ENCODE results near the gene GDF9.
"Not testable (repeated sequence)": the region's sequence is repeated elsewhere in the genome, so short reads cannot be mapped to it uniquely, and the experiment has no call there.

GDF9 gene

GRCh38 chr5:132871459-132872284 is 5.4 kb upstream of the GDF9 start:
- DNase-seq = no peak

GRCh38 chr5:132870801-132871200 is 4.5 kb upstream of the GDF9 start:
- no peak for DNase-seq

GRCh38 chr5:132868754-132869153 is 2.5 kb upstream of the GDF9 start:
- no peak for DNase-seq

GRCh38 chr5:132867046-132867451 is 780 bp upstream of the GDF9 start:
- DNase-seq = no peak

GRCh38 chr5:132865668-132866341 is 464 bp downstream of the GDF9 start:
- DNase-seq = no peak

GRCh38 chr5:132860742-132861141 is 5.5 kb downstream of the GDF9 start:
- no peak for DNase-seq

GRCh38 chr5:132859889-132860437 is 6.3 kb downstream of the GDF9 start:
- no peak for DNase-seq

- DNase-seq = no peak
Observed at GRCh38 chr5:132856011-132856410, 10.3 kb downstream of the GDF9 start.

GRCh38 chr5:132854992-132855391 is 11.3 kb downstream of the GDF9 start:
- not testable (repeated sequence) for DNase-seq

GRCh38 chr5:132854301-132854700 is 12.0 kb downstream of the GDF9 start:
- no peak for DNase-seq

GRCh38 chr5:132853790-132854189 is 12.5 kb downstream of the GDF9 start:
- no peak for DNase-seq

GRCh38 chr5:132853323-132853722 is 12.9 kb downstream of the GDF9 start:
- DNase-seq = no peak

- no peak for DNase-seq
Observed at GRCh38 chr5:132850066-132850465, 16.2 kb downstream of the GDF9 start.

- DNase-seq = no peak
Observed at GRCh38 chr5:132849347-132849746, 16.9 kb downstream of the GDF9 start.

- no peak for DNase-seq
Observed at GRCh38 chr5:132848270-132848669, 18.0 kb downstream of the GDF9 start.

GRCh38 chr5:132841305-132841704 is 25.0 kb downstream of the GDF9 start:
- no peak for DNase-seq

- DNase-seq = no peak
Observed at GRCh38 chr5:132840896-132841295, 25.4 kb downstream of the GDF9 start.

GRCh38 chr5:132840313-132840712 is 26.0 kb downstream of the GDF9 start:
- no peak for DNase-seq

GRCh38 chr5:132839426-132840301 is 26.6 kb downstream of the GDF9 start:
- DNase-seq = no peak

- no peak for DNase-seq
Observed at GRCh38 chr5:132838516-132839282, 27.6 kb downstream of the GDF9 start.

GRCh38 chr5:132837868-132838267 is 28.4 kb downstream of the GDF9 start:
- DNase-seq = no peak

- no peak for DNase-seq
Observed at GRCh38 chr5:132836852-132837251, 29.4 kb downstream of the GDF9 start.

Data from T-helper 1 cell (primary cell).